K562 (cell line): Measurements from ENCODE around the gene NRN1L. TPM values are rescaled to one million over a fixed set of nuclear protein-coding genes. Genes with fewer than 3 reads are reported as not detected.

ENCODE experiments used
- FOS ChIP-seq: IDR thresholded peaks from 3 replicates; pipeline ENCODE4 v1.6.1; 2011; ENCODE audit not compliant: insufficient read length; ENCODE audit errors: extremely low read depth
- REST ChIP-seq, 2 experiments: fragments of 450-650 bp; formaldehyde crosslinking in 1 of 2; IDR thresholded peaks; 2 replicates each; pipeline versions ENCODE4 v1.4.0 to v1.6.1; 2014 to 2020; ENCODE audit warnings: mild to moderate bottlenecking in 2 of 2, borderline replicate concordance in 1 of 2, low read depth in 1 of 2
- RHOXF2B ChIP-seq: fragments of 250-450 bp; sonication (Bioruptor Pico); conservative IDR thresholded peaks from 2 replicates; pipeline ENCODE4 v1.5.1; 2021
- SMARCA5 ChIP-seq: fragments of 450-650 bp; IDR thresholded peaks from 2 replicates; pipeline ENCODE4 v1.6.1; 2016
- SMARCB1 ChIP-seq: IDR thresholded peaks from 2 replicates; pipeline ENCODE4 v1.6.1; 2011; ENCODE audit warnings: improper control_type of control experiment, low read depth; ENCODE audit not compliant: insufficient read length
- TCF15 ChIP-seq: fragments of 250-450 bp; sonication (Bioruptor Pico); IDR thresholded peaks from 2 replicates; pipeline ENCODE4 v1.8.0; 2022; ENCODE audit warnings: moderate library complexity, mild to moderate bottlenecking, inconsistent platforms
- UBTF ChIP-seq, 2 experiments: IDR thresholded peaks; 2 replicates each; pipeline ENCODE4 v1.6.1; 2012; ENCODE audit warnings: improper control_type of control experiment in 2 of 2, low read depth in 2 of 2, low read length in 2 of 2, borderline replicate concordance in 1 of 2
- XRCC5 ChIP-seq: fragments of 200-400 bp; formaldehyde crosslinking; IDR thresholded peaks from 2 replicates; pipeline ENCODE4 v1.6.1; 2017; ENCODE audit warnings: low read depth, mild to moderate bottlenecking, low read length
- ZBTB9 ChIP-seq: fragments of 450-650 bp; formaldehyde crosslinking; IDR thresholded peaks from 2 replicates; pipeline ENCODE4 v1.4.0; 2020; ENCODE audit warnings: mild to moderate bottlenecking, moderate library complexity
- ZFP36 ChIP-seq: fragments of 150-350 bp; IDR thresholded peaks from 2 replicates; pipeline ENCODE4 v1.6.1; 2018; ENCODE audit warnings: low read length, low read depth; ENCODE audit not compliant: partially characterized antibody
- ZNF133 ChIP-seq: fragments of 250-450 bp; sonication (Bioruptor Pico); IDR thresholded peaks from 2 replicates; pipeline ENCODE4 v1.4.0; 2020; ENCODE audit warnings: mild to moderate bottlenecking
- ZNF174 ChIP-seq: fragments of 250-450 bp; sonication (Bioruptor Pico); IDR thresholded peaks from 2 replicates; pipeline ENCODE4 v1.4.0; 2020; ENCODE audit warnings: mild to moderate bottlenecking
- ZNF239 ChIP-seq: fragments of 250-450 bp; sonication (Bioruptor Pico); IDR thresholded peaks from 2 replicates; pipeline ENCODE4 v1.4.0; 2020; ENCODE audit warnings: mild to moderate bottlenecking
- ZNF644 ChIP-seq: fragments of 200-800 bp; sonication (Bioruptor generic); IDR thresholded peaks from 2 replicates; pipeline ENCODE4 v1.6.1; 2016; ENCODE audit warnings: low read depth, missing genetic modification characterization, missing compliant biosample characterization
- polyA plus RNA-seq, 8 experiments: library from polyadenylated mRNA; depleted of rRNA in 4 of 8; stranded (reverse) in 5 of 8; unstranded in 3 of 8; fragments of >200 nt; fragmentation: Nextera tagmentation in 2 of 8; fragmentation: Illumina TruSeq in 1 of 8; extraction: Ambion mirVana in 2 of 8; extraction: Trizol in 1 of 8; gene quantifications; 2 replicates each; pipeline versions ENCODE4 v1.2.1 to v1.2.3, GENCODE V29; 2011 to 2014; ENCODE audit warnings: inconsistent platforms in 1 of 8, missing spikeins in 1 of 8
- total RNA-seq, 7 experiments: library from RNA; depleted of rRNA in 6 of 7; stranded (reverse); fragments of >200 nt in 6 of 7; fragmentation: Illumina TruSeq in 2 of 7; extraction: Trizol in 2 of 7; gene quantifications; 2 replicates each; pipeline versions ENCODE4 v1.2.1 to v1.2.3, GENCODE V29; 2011 to 2021; ENCODE audit warnings: low replicate concordance in 1 of 7

NRN1L gene
- total and polyA plus RNA-seq, 9 of the 15 experiments (the other 6 are each of a cell fraction or from before 2014, with no cell fraction given) = 0.22 to 0.86 (median 0.61) TPM; not detected in 5

GRCh38 chr16:67847064-67847861 is 37.4 kb upstream of the NRN1L start, which contains the start of gene CENPT (continued):
- TF ChIP-seq REST (IDR thresholded peaks at IDR 0.05; ENCODE audit: borderline replicate concordance) = no peak
- TF ChIP-seq REST (CRISPR knock-in tag; IDR thresholded peaks at IDR 0.05; ENCODE audit: low read depth) = 0 out of 2 replicates have a peak, but pooled peaks have one; percentile 13
- TF ChIP-seq ZNF644 (tag) = no peak
- no peak for TF ChIP-seq FOS
- TF ChIP-seq ZBTB9 (CRISPR knock-in tag) = 0 out of 2 replicates have a peak, but pooled peaks have one; percentile 12
- no peak for TF ChIP-seq TCF15 (CRISPR knock-in tag)
- no peak for TF ChIP-seq SMARCA5
- TF ChIP-seq ZNF133 (CRISPR knock-in tag) = no peak
- TF ChIP-seq ZFP36 = no peak
- TF ChIP-seq ZNF239 (CRISPR knock-in tag) = no peak
- TF ChIP-seq SMARCB1 = no peak
- TF ChIP-seq ZNF174 (CRISPR knock-in tag) = no peak
- no peak for TF ChIP-seq XRCC5
- TF ChIP-seq RHOXF2B (CRISPR knock-in tag) = no peak
- TF ChIP-seq UBTF (IDR thresholded peaks at IDR 0.05; ENCODE audit: borderline replicate concordance in 1 of 2, low read depth in 2 of 2, low read length in 2 of 2) = 0 out of 4 replicates have a peak, but pooled peaks of 1 of the 2 experiments have one; percentile 23
